Astrocyte (in vitro differentiated cells and primary cell): ENCODE measurements around the gene LSG1. TPM values are rescaled to one million over a fixed set of nuclear protein-coding genes. Genes with fewer than 3 reads are reported as not detected.

Source experiments
- DNase-seq: peaks from one replicate; pipeline ENCODE4 v3.0.0-alpha.2; 2010; ENCODE audit warnings: low read depth
- FAIRE-seq: peaks from 2 replicates; lab custom pipeline; 2011; peaks lifted over from hg19 to GRCh38; lab: Jason Lieb, UNC
- H2AFZ ChIP-seq: 2 replicates; pipeline ENCODE4 v1.6.0; 2012; ENCODE audit warnings: low read depth, low read length, inconsistent platforms
- H3K27ac ChIP-seq: 2 replicates; pipeline ENCODE4 v1.5.1; 2011; ENCODE audit warnings: low read depth, low read length, inconsistent platforms
- H3K27me3 ChIP-seq: 2 replicates; pipeline ENCODE4 v1.6.0; 2011; ENCODE audit warnings: low read length, inconsistent platforms; ENCODE audit not compliant: insufficient read depth
- H3K36me3 ChIP-seq: 2 replicates; pipeline ENCODE4 v1.5.1; 2011; ENCODE audit warnings: low read length, inconsistent platforms; ENCODE audit not compliant: insufficient read depth
- H3K4me1 ChIP-seq: 2 replicates; pipeline ENCODE4 v1.5.1; 2011; ENCODE audit warnings: low read length, inconsistent platforms; ENCODE audit not compliant: insufficient read depth
- H3K4me2 ChIP-seq: 2 replicates; pipeline ENCODE4 v1.6.0; 2012; ENCODE audit warnings: low read length, inconsistent platforms
- H3K4me3 ChIP-seq: 2 replicates; pipeline ENCODE4 v1.5.1; 2011; ENCODE audit warnings: low read depth, mild to moderate bottlenecking, low read length, inconsistent platforms; ENCODE audit not compliant: insufficient read depth
- H3K79me2 ChIP-seq: 2 replicates; pipeline ENCODE4 v1.6.0; 2012; ENCODE audit warnings: mild to moderate bottlenecking, low read length, inconsistent platforms; ENCODE audit not compliant: insufficient read depth
- H3K9ac ChIP-seq: 2 replicates; pipeline ENCODE4 v1.6.0; 2012; ENCODE audit warnings: mild to moderate bottlenecking, low read length, inconsistent platforms
- H3K9me3 ChIP-seq: 2 replicates; pipeline ENCODE4 v1.5.1; 2012; ENCODE audit warnings: low read depth, mild to moderate bottlenecking, low read length, inconsistent platforms; ENCODE audit not compliant: insufficient read depth
- H4K20me1 ChIP-seq: 2 replicates; pipeline ENCODE4 v1.6.0; 2012; ENCODE audit warnings: low read length, inconsistent platforms; ENCODE audit not compliant: insufficient read depth
- H3K27ac Mint-ChIP-seq: one replicate; pipeline ENCODE4 v1.8.0; 2021; ENCODE audit warnings: mild to moderate bottlenecking, mixed read lengths; ENCODE audit not compliant: unreplicated experiment
- H3K27me3 Mint-ChIP-seq: one replicate; pipeline ENCODE4 v1.8.0; 2021; ENCODE audit warnings: low read depth, mixed read lengths; ENCODE audit not compliant: unreplicated experiment
- H3K36me3 Mint-ChIP-seq: one replicate; pipeline ENCODE4 v1.8.0; 2021; ENCODE audit warnings: low read depth, mixed read lengths; ENCODE audit not compliant: unreplicated experiment
- H3K4me1 Mint-ChIP-seq: one replicate; pipeline ENCODE4 v1.8.0; 2021; ENCODE audit warnings: low read depth, mixed read lengths; ENCODE audit not compliant: unreplicated experiment
- H3K4me3 Mint-ChIP-seq: one replicate; pipeline ENCODE4 v1.8.0; 2021; ENCODE audit warnings: mild to moderate bottlenecking, moderate library complexity, mixed read lengths; ENCODE audit not compliant: unreplicated experiment
- H3K9me3 Mint-ChIP-seq: one replicate; pipeline ENCODE4 v1.8.0; 2021; ENCODE audit warnings: mild to moderate bottlenecking, mixed read lengths; ENCODE audit not compliant: unreplicated experiment
- CTCF ChIP-seq: IDR thresholded peaks from 2 replicates; pipeline ENCODE4 v1.5.1; 2011; ENCODE audit warnings: low read depth, mild to moderate bottlenecking, inconsistent platforms, low read length, moderate library complexity; ENCODE audit not compliant: insufficient read depth
- EZH2 ChIP-seq: IDR thresholded peaks from 2 replicates; pipeline ENCODE4 v1.6.1; 2012; ENCODE audit warnings: mild to moderate bottlenecking, low read length, inconsistent platforms; ENCODE audit not compliant: insufficient read depth
- total RNA-seq: library from RNA; stranded (reverse); gene quantifications from 2 replicates; pipeline ENCODE4 v1.2.1, GENCODE V29; 2021

Gene LSG1
- total RNA-seq, 1 donor from 2014 or later, result 38.4 TPM

DNA sequence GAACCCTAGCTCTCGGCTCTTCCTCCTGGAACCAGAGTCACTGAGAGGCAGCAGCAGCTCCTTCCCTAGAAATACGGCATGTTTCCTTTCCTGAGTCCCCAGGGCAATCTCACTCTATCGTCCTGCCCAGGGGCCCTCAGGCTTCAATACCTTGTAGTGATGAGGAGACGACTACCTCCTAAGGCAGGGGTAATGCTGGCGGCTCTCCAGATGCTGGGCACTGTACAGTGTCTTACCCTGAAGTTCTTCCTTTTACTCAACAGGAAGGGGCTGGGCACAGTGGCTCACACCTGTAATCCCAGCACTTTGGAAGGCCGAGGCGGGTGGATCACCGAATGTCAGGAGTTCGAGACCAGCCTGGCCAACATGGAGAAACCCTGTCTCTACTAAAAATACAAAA, 52.2 kb downstream of the LSG1 start:
- DNase-seq (no peak), FAIRE-seq (no peak)
- no peak overlapping the region for H3K27ac ChIP-seq
- TF ChIP-seq CTCF (no peak), EZH2 (no peak)
- no peak overlapping the region for H3K27ac Mint-ChIP-seq
- no peaks in the 10 kb centered on the region for H4K20me1 ChIP-seq
- H3K27me3 ChIP-seq, result no peaks in the 10 kb centered on the region
- no peaks in the 10 kb centered on the region for H3K27me3 Mint-ChIP-seq
- H3K79me2 ChIP-seq, result no peaks in the 10 kb centered on the region
- H3K4me3 ChIP-seq, result no peak overlapping the region
- no peak overlapping the region for H2AFZ ChIP-seq
- H3K9ac ChIP-seq, result no peak overlapping the region
- peaks cover 8% of the 10 kb centered on the region for H3K36me3 ChIP-seq
- H3K9me3 Mint-ChIP-seq, result peaks cover 3% of the 10 kb centered on the region
- H3K9me3 ChIP-seq, result no peaks in the 10 kb centered on the region
- peaks cover 3% of the 10 kb centered on the region for H3K4me1 ChIP-seq
- no peak overlapping the region for H3K4me2 ChIP-seq
- H3K4me1 Mint-ChIP-seq, result peaks cover 4% of the 10 kb centered on the region
- peaks cover 33% of the 10 kb centered on the region for H3K36me3 Mint-ChIP-seq
- H3K4me3 Mint-ChIP-seq, result no peak overlapping the region

DNA sequence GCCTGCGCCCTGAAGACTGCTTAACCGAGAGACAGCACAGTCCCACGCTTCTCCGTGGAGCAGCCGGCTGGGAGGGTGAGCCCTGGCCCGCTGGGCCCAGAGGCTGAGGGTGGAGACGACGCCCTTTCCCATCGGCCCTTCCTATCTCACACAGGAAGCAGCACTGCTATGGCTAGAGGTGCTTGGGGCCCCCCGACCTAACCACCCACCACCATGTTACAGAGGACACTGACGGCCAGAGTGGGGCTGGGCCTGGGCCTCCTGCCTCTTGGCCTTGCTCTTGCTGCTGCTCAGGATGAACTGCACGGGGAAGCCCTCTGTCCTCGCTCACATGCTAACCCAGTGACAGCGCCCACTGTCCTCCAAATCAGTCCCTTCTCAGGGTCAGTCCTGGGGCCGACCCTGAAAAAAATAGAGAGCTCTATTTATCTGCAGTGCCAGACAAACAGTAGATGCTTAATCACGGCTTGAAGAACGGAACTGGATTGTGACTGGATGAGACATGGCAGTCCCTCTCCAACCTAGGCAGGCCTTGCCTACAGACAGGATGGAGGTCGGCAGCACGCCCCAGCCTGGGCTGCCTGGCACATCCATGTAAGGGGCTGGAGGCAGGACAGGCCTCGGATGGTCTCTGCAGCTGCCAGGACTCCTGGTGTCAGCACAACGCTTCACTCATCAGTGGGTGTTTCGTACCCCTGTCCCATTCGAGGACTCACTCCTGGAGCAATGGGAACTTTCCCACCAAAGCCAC, 53.0 kb downstream of the LSG1 start:
- no peak overlapping the region for H3K4me2 ChIP-seq
- TF ChIP-seq EZH2 (no peak), CTCF (no peak)
- H3K9me3 ChIP-seq, result no peaks in the 10 kb centered on the region
- Mint-ChIP-seq H3K27me3 (no peaks in the 10 kb centered on the region), H3K9me3 (peaks cover 3% of the 10 kb centered on the region), H3K36me3 (peaks cover 31% of the 10 kb centered on the region), H3K4me1 (peaks cover 4% of the 10 kb centered on the region), H3K4me3 (no peak overlapping the region), H3K27ac (no peak overlapping the region)
- H2AFZ ChIP-seq, result no peak overlapping the region
- DNase-seq (no peak), FAIRE-seq (no peak)
- H3K27ac ChIP-seq, result no peak overlapping the region
- no peak overlapping the region for H3K9ac ChIP-seq
- H3K4me1 ChIP-seq, result peaks cover 3% of the 10 kb centered on the region
- H3K4me3 ChIP-seq, result no peak overlapping the region
- H3K36me3 ChIP-seq, result peaks cover 8% of the 10 kb centered on the region
- H3K79me2 ChIP-seq, result no peaks in the 10 kb centered on the region
- no peaks in the 10 kb centered on the region for H4K20me1 ChIP-seq
- no peaks in the 10 kb centered on the region for H3K27me3 ChIP-seq

DNA sequence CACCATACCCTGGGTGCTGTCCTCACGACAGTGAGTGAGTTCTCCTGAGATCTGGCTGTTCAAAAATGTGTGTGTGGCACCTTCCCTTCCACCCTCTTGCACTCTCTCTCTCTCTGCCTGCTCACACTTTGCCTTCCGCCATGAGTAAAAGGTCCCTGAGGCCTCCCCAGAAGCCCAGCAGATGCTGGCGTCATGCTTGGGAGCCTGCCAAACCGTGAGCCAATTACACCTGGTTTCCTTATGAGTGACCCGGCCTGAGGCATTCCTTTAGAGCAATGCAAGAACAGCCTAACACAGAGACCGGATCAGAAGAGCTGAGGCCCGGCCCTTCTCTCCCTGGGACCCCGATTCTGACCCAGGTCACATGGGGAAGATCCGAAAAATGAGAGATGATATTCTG, 54.2 kb downstream of the LSG1 start:
- Histone ChIP-seq H3K9me3 (no peaks in the 10 kb centered on the region), H3K79me2 (no peaks in the 10 kb centered on the region), H3K27me3 (no peaks in the 10 kb centered on the region), H3K4me2 (no peak overlapping the region), H3K4me3 (no peak overlapping the region), H3K36me3 (peaks cover 8% of the 10 kb centered on the region), H2AFZ (no peak overlapping the region), H3K4me1 (peaks cover 3% of the 10 kb centered on the region), H3K27ac (no peak overlapping the region), H4K20me1 (no peaks in the 10 kb centered on the region), H3K9ac (no peak overlapping the region)
- Mint-ChIP-seq H3K4me3 (no peak overlapping the region), H3K4me1 (no peaks in the 10 kb centered on the region), H3K36me3 (peaks cover 24% of the 10 kb centered on the region), H3K27ac (no peak overlapping the region), H3K27me3 (no peaks in the 10 kb centered on the region), H3K9me3 (peaks cover 3% of the 10 kb centered on the region)
- TF ChIP-seq CTCF, result no peak
- TF ChIP-seq EZH2, result no peak
- FAIRE-seq (no peak), DNase-seq (peak; percentile 51)
